NOMO-1 treated with DMSO at 0.1 percent for 48 hours (cell line): ENCODE results near the gene CASP12.
"Not testable (repeated sequence)": the region's sequence is repeated elsewhere in the genome, so short reads cannot be mapped to it uniquely, and the experiment has no call there.

Source experiments
- DNase-seq: peaks from one replicate; lab custom pipeline; 2025; ENCODE audit not compliant: unreplicated experiment; lab: John Stamatoyannopoulos, UW

The CASP12 gene

GRCh38 chr11:104897891-104898684 lies at the start of gene CASP12:
CASP12 (minus strand) TSS chr11:104898460.
- DNase-seq, result no peak

- DNase-seq, result peak; percentile 73
Observed at GRCh38 chr11:104946907-104947306, 48.6 kb upstream of the CASP12 start.

- no peak for DNase-seq
Observed at GRCh38 chr11:104944076-104944475, 45.8 kb upstream of the CASP12 start.

GRCh38 chr11:104943561-104943960 lies 45.3 kb upstream of the CASP12 start:
- no peak for DNase-seq

GRCh38 chr11:104934594-104934993 lies 36.3 kb upstream of the CASP12 start:
- no peak for DNase-seq

GRCh38 chr11:104934073-104934472 lies 35.8 kb upstream of the CASP12 start:
- not testable (repeated sequence) for DNase-seq

GRCh38 chr11:104928811-104929210 lies 30.6 kb upstream of the CASP12 start:
- no peak for DNase-seq

GRCh38 chr11:104926771-104927611 lies 28.7 kb upstream of the CASP12 start:
- no peak for DNase-seq

- DNase-seq, result no peak
Observed at GRCh38 chr11:104925850-104926249, 27.6 kb upstream of the CASP12 start.

- DNase-seq, result peak; percentile 17
Observed at GRCh38 chr11:104918113-104918824, 20.0 kb upstream of the CASP12 start.

- DNase-seq, result no peak
Observed at GRCh38 chr11:104917271-104918112, 19.2 kb upstream of the CASP12 start.

- DNase-seq, result no peak
Observed at GRCh38 chr11:104916442-104916841, 18.2 kb upstream of the CASP12 start.

- no peak for DNase-seq
Observed at GRCh38 chr11:104912102-104912501, 13.8 kb upstream of the CASP12 start.

GRCh38 chr11:104908186-104908531 lies 9.9 kb upstream of the CASP12 start:
- DNase-seq, result no peak

- no peak for DNase-seq
Observed at GRCh38 chr11:104907521-104908185, 9.4 kb upstream of the CASP12 start.

GRCh38 chr11:104905271-104905670 lies 7.0 kb upstream of the CASP12 start:
- no peak for DNase-seq

- no peak for DNase-seq
Observed at GRCh38 chr11:104899226-104899625, 966 bp upstream of the CASP12 start.

- DNase-seq, result no peak
Observed at GRCh38 chr11:104898685-104899013, 389 bp upstream of the CASP12 start.

GRCh38 chr11:104895634-104896033 lies 2.6 kb downstream of the CASP12 start:
- no peak for DNase-seq

GRCh38 chr11:104893876-104894275 lies 4.4 kb downstream of the CASP12 start:
- no peak for DNase-seq
